ENCODE results near the gene PRDX3.
A peak's percentile ranks its signal among the peaks of the same experiment; 100 is the strongest.
"Not testable (repeated sequence)": the region's sequence is repeated elsewhere in the genome, so short reads cannot be mapped to it uniquely, and the experiment has no call there.

PRDX3 gene

GRCh38 chr10:119153661-119154060 is 25.0 kb downstream of the PRDX3 start:
- no peak overlapping the region for H3K4me3 ChIP-seq (ENCODE audit: low read depth, low read length)
- DNase-seq (ENCODE audit: low read depth, low spot score): no peak
- in situ Hi-C loops (cut with HindIII; ENCODE audit: low sequenced_read_pairs): no loop called here
- no peak for TF ChIP-seq CTCF (IDR thresholded peaks at IDR 0.05; ENCODE audit: low read depth, low read length)

GRCh38 chr10:119153041-119153440 is 25.6 kb downstream of the PRDX3 start:
- H3K4me3 ChIP-seq (ENCODE audit: low read depth, low read length): no peak overlapping the region
- no peak for TF ChIP-seq CTCF (IDR thresholded peaks at IDR 0.05; ENCODE audit: low read depth, low read length)
- in situ Hi-C loops (cut with HindIII; ENCODE audit: low sequenced_read_pairs): no loop called here
- DNase-seq (ENCODE audit: low read depth, low spot score): no peak

- H3K4me3 ChIP-seq (ENCODE audit: low read depth, low read length); DNase-seq (ENCODE audit: low read depth, low spot score); in situ Hi-C loops (cut with HindIII; ENCODE audit: low sequenced_read_pairs): not testable (repeated sequence)
These were observed 27.0 kb downstream of the PRDX3 start for GRCh38 chr10:119151601-119152000.

- H3K4me3 ChIP-seq (ENCODE audit: low read depth, low read length): no peak overlapping the region
- DNase-seq (ENCODE audit: low read depth, low spot score): no peak
- in situ Hi-C loops (cut with HindIII; ENCODE audit: low sequenced_read_pairs): no loop called here
- peak; percentile 25 for TF ChIP-seq CTCF (IDR thresholded peaks at IDR 0.05; ENCODE audit: low read depth, low read length)
These were observed 28.9 kb downstream of the PRDX3 start for GRCh38 chr10:119149729-119150128.

GRCh38 chr10:119149157-119149556 is 29.5 kb downstream of the PRDX3 start:
- no peak overlapping the region for H3K4me3 ChIP-seq (ENCODE audit: low read depth, low read length)
- in situ Hi-C loops (cut with HindIII; ENCODE audit: low sequenced_read_pairs): no loop called here
- no peak for DNase-seq (ENCODE audit: low read depth, low spot score)
- no peak for TF ChIP-seq CTCF (IDR thresholded peaks at IDR 0.05; ENCODE audit: low read depth, low read length)

- no peak for DNase-seq (ENCODE audit: low read depth, low spot score)
- TF ChIP-seq CTCF (IDR thresholded peaks at IDR 0.05; ENCODE audit: low read depth, low read length): no peak
- no peak overlapping the region for H3K4me3 ChIP-seq (ENCODE audit: low read depth, low read length)
- in situ Hi-C loops (cut with HindIII; ENCODE audit: low sequenced_read_pairs): no loop called here
These were observed 35.0 kb downstream of the PRDX3 start for GRCh38 chr10:119143657-119144056.

- TF ChIP-seq CTCF (IDR thresholded peaks at IDR 0.05; ENCODE audit: low read depth, low read length): no peak
- in situ Hi-C loops (cut with HindIII; ENCODE audit: low sequenced_read_pairs): no loop called here
- no peak overlapping the region for H3K4me3 ChIP-seq (ENCODE audit: low read depth, low read length)
- no peak for DNase-seq (ENCODE audit: low read depth, low spot score)
These were observed 37.9 kb downstream of the PRDX3 start for GRCh38 chr10:119140603-119141245.

Measured in astrocyte of the spinal cord (primary cell).